IPS-20b (cell line): ENCODE results near the gene MSI2.
A peak's percentile ranks its signal among the peaks of the same experiment; 100 is the strongest.

Source experiments
- H3K27ac ChIP-seq: one replicate; pipeline ENCODE4 v1.5.1; 2013; ENCODE audit warnings: low read length
- H3K27me3 ChIP-seq: 2 replicates; pipeline ENCODE4 v1.6.1; 2013; ENCODE audit warnings: mild to moderate bottlenecking, low read length, inconsistent platforms; ENCODE audit not compliant: insufficient read depth
- H3K36me3 ChIP-seq: 2 replicates; pipeline ENCODE4 v1.6.1; 2013; ENCODE audit warnings: low read depth, mild to moderate bottlenecking, inconsistent platforms, low read length, moderate library complexity; ENCODE audit not compliant: insufficient read depth
- H3K4me1 ChIP-seq: 2 replicates; pipeline ENCODE4 v1.6.1; 2013; ENCODE audit warnings: mild to moderate bottlenecking, control low read depth, inconsistent platforms, low read length, moderate library complexity; ENCODE audit not compliant: insufficient read depth
- H3K4me3 ChIP-seq: 2 replicates; pipeline ENCODE4 v1.5.1; 2013; ENCODE audit warnings: mild to moderate bottlenecking, low read length, inconsistent platforms
- H3K9ac ChIP-seq: 2 replicates; pipeline ENCODE4 v1.6.1; 2013; ENCODE audit warnings: low read depth, mild to moderate bottlenecking, inconsistent platforms, low read length, moderate library complexity
- H3K9me3 ChIP-seq: 2 replicates; pipeline ENCODE4 v1.6.1; 2013; ENCODE audit warnings: mild to moderate bottlenecking, low read depth, low read length, inconsistent platforms; ENCODE audit not compliant: insufficient read depth

Gene MSI2

DNA sequence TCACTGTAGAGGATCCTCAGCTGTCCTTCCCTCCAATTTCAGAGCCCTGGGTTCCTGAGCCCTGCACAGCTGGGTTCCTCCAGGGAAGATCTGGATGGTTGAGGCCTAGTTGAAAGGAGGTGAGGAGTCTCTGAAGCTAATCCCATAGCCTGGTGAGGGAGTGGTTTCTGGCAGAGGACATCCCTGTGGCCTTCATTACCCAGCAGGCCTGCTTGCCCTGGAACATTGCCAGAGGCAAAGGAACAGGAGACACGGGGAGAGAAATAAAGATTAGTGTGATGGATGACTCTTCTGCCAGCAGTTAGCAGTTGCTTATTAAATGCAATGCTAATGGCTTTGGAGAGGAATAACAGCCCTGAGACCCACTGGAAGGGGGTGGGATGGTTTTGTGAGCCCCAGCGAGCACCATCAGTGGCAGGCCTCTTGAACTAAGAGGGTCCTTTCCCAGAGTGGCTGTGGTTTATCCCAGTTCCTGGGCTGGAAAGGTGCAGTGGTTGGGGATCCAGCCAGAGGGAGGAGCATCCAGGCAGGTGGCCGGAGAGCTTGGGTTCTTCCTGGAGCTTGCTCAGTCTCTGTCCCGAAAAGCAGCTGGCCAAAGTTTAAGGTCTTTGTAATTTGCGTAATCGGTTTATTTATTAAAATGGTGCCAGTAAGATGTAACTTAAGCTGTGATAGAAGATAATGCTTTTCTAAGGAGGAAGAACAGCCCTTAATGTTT is 279.1 kb downstream of the MSI2 start:
- no peak overlapping the region for H3K27ac ChIP-seq
- no peaks in the 10 kb centered on the region for H3K9me3 ChIP-seq
- H3K4me1 ChIP-seq, result peaks cover 11% of the 10 kb centered on the region; the same call in 1 of the 2 replicates
- H3K27me3 ChIP-seq, result no peaks in the 10 kb centered on the region
- no peak overlapping the region for H3K9ac ChIP-seq
- no peaks in the 10 kb centered on the region; the same call in 1 of the 2 replicates for H3K36me3 ChIP-seq
- no peak overlapping the region for H3K4me3 ChIP-seq

DNA sequence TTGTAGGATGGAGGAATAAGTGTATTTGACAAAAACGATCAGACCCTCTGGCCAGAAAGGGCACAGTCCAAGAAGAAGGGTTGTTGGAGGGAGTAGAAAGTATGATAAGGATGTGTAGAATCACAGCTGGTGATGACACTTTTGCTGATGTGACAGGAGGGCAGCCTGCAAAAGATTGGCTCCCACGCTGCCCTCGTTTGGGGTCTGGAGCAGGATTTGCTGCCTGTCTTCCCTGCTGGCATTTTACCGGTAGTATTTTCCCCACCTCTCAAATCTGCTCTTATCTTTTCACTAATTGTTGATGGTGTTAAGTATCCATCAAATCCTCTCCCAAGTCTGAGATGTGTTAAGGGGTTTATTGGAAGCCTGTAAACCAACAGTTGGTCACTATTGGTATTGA is 280.0 kb downstream of the MSI2 start:
- no peak overlapping the region for H3K27ac ChIP-seq
- no peaks in the 10 kb centered on the region for H3K9me3 ChIP-seq
- no peaks in the 10 kb centered on the region for H3K27me3 ChIP-seq
- H3K36me3 ChIP-seq, result no peaks in the 10 kb centered on the region; the same call in 1 of the 2 replicates
- H3K4me3 ChIP-seq, result no peak overlapping the region
- no peak overlapping the region for H3K9ac ChIP-seq
- peaks cover 10% of the 10 kb centered on the region; the same call in 1 of the 2 replicates for H3K4me1 ChIP-seq

DNA sequence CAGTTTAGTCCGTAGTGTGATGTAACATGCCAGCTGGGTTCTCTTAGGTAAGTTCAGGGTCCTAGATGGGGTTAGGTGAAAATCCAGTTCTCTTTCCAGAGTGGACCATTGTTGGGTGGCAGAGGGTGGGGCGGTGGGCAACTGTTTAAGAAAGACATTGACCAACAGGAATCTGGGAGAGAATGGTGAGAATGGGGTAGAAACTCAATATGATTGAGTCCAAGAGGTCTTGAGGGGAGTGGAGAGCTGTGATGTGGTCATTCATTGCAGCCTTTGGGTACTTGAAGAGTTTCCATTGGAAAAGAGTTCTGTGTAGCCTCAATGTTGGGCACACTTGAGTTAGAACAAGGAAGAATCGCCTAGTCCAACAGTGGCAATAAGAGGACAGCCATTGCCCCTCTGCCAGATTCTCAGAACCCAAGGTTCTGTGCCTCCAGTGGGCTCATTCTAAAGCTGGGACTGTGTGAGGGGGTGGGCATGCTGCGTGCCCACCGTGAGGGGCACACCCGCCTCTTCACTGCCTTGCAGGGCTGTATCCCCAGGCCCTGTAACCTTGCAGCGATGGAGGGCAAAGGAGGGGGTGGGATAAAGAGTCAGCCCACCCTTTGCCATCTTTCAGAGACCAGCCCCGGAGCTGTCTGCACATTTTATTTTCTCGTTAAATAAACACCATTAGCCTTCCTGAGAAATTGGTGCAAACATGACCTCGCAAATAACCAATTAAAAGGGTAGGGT is 280.6 kb downstream of the MSI2 start:
- H3K9ac ChIP-seq, result peak overlapping the region; percentile 7; the same call in 1 of the 2 replicates
- no peak overlapping the region for H3K4me3 ChIP-seq
- no peak overlapping the region for H3K27ac ChIP-seq
- no peaks in the 10 kb centered on the region for H3K27me3 ChIP-seq
- no peaks in the 10 kb centered on the region for H3K9me3 ChIP-seq
- no peaks in the 10 kb centered on the region; the same call in 1 of the 2 replicates for H3K36me3 ChIP-seq
- H3K4me1 ChIP-seq, result peaks cover 10% of the 10 kb centered on the region; the same call in 1 of the 2 replicates

GRCh38 chr17:57537524-57538410 is 281.4 kb downstream of the MSI2 start:
- Histone ChIP-seq H3K27me3 (no peaks in the 10 kb centered on the region), H3K27ac (no peak overlapping the region), H3K9me3 (no peaks in the 10 kb centered on the region), H3K36me3 (no peaks in the 10 kb centered on the region; the same call in 1 of the 2 replicates), H3K9ac (peak overlapping the region; percentile 7; the same call in 1 of the 2 replicates), H3K4me3 (no peak overlapping the region), H3K4me1 (peaks cover 10% of the 10 kb centered on the region; the same call in 1 of the 2 replicates)

GRCh38 chr17:57538736-57539456 is 282.6 kb downstream of the MSI2 start:
- no peak overlapping the region for H3K4me3 ChIP-seq
- H3K27ac ChIP-seq, result no peak overlapping the region
- no peaks in the 10 kb centered on the region for H3K9me3 ChIP-seq
- no peak overlapping the region for H3K9ac ChIP-seq
- H3K27me3 ChIP-seq, result no peaks in the 10 kb centered on the region
- peaks cover 10% of the 10 kb centered on the region; the same call in 1 of the 2 replicates for H3K4me1 ChIP-seq
- no peaks in the 10 kb centered on the region for H3K36me3 ChIP-seq

DNA sequence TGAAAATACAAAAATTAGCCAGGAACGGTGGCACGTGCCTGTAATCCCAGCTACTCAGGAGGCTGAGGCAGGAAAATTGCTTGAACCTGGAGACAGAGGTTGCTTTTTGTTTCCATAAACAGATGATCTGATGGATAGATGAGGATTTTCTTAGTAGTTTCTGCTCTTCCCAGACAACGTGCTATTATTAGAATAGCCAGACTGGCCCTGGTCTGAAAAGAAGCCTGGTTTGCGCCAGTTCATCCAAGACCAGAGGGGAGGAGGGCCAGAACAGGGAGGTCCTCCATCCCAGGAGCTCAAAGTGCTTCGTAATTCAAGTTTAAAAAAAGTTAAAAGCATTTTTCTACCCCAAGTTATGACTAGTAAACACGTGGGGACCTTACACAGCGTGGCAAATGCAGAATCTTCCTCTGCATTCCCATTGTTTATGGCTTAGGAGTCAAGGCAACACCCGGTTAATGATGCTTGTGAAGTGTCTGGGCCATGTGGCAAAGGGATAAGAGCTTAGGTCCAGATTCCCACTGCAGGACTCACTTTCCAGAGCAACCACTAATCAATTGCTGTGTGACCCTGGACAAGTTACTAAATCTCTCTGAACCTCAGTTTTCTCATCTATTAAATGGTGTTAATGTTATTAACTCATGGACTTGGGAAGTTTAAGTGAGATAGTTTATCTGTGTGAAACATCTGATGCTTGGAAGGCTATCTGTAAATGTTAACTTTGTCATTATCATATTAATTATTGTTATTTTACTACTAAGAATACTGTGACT is 283.4 kb downstream of the MSI2 start:
- Histone ChIP-seq H3K36me3 (no peaks in the 10 kb centered on the region), H3K9ac (no peak overlapping the region), H3K4me1 (peaks cover 18% of the 10 kb centered on the region; the same call in 1 of the 2 replicates), H3K4me3 (no peak overlapping the region), H3K9me3 (no peaks in the 10 kb centered on the region), H3K27ac (no peak overlapping the region), H3K27me3 (no peaks in the 10 kb centered on the region)

- H3K4me3 ChIP-seq, result no peak overlapping the region
- H3K27ac ChIP-seq, result no peak overlapping the region
- no peak overlapping the region for H3K9ac ChIP-seq
- no peaks in the 10 kb centered on the region for H3K9me3 ChIP-seq
- H3K27me3 ChIP-seq, result no peaks in the 10 kb centered on the region
- H3K36me3 ChIP-seq, result no peaks in the 10 kb centered on the region
- H3K4me1 ChIP-seq, result peaks cover 25% of the 10 kb centered on the region; the same call in 1 of the 2 replicates
Observed at GRCh38 chr17:57540596-57540995, 284.3 kb downstream of the MSI2 start.

DNA sequence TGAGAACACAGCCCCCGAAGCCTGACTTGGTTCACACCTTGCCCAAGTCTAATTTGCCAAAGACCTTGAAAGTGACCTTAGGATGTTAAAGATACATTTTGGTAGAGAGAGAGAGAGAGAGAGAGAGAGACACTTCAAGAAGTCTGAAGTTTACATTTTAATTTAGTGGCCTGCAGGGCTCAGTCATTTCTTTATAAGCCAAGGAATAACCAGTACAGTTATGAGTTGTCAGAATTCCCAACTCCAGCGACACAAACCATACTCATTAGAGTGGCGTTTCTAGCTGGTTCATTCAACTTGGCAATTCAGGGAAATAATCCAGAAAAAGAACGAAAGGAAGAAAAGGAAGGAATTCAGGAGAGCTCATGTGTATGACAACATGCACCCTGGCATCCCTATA is 284.7 kb downstream of the MSI2 start:
- Histone ChIP-seq H3K4me3 (no peak overlapping the region), H3K36me3 (no peaks in the 10 kb centered on the region), H3K4me1 (peaks cover 27% of the 10 kb centered on the region; the same call in 1 of the 2 replicates), H3K27ac (no peak overlapping the region), H3K9me3 (no peaks in the 10 kb centered on the region), H3K27me3 (no peaks in the 10 kb centered on the region), H3K9ac (no peak overlapping the region)

DNA sequence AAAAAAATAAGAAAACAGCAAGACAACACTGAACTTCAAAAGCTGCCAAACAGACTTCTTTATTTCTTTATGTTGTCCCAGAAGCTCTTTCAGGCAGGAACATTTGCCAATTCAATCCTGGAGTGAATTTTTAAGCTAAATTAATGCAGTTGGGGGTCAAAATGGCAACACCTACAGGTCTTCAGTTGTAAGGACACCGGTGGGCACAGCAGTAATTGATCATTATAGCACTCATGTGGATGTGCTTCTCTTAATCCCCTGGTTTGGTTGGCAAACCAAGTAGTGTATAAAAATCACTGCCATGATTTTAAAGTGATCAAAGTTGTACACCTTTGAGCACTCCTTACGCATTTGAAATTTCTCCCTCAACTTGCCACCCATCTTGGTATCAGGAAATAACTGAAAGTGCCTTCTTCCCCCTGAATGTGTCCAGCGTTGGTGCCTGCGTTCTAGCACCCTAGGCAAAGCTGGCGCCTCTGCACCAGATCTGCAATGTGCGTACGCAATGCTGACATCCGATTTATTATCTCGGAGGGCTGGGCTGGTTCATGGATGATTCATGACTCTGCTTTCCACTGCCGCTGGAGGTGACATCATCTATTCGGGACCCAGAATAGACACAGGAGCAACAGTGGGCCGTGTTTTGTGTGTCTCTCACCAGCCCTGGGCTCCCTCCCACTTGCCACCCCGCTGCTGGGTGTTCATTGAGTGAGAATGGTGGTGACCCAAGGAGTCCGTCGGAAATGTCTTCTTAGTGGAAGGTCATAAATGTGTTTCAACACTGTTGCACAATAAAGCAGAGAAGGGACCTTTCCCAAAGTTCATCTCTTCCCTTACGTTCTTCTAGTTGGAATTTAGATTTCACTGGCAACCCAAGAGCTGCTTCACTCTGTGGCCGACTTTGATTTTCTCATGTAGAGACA is 285.4 kb downstream of the MSI2 start:
- H3K9me3 ChIP-seq, result no peaks in the 10 kb centered on the region
- H3K4me1 ChIP-seq, result peaks cover 27% of the 10 kb centered on the region; the same call in 1 of the 2 replicates
- H3K27me3 ChIP-seq, result no peaks in the 10 kb centered on the region
- H3K9ac ChIP-seq, result no peak overlapping the region
- no peaks in the 10 kb centered on the region for H3K36me3 ChIP-seq
- no peak overlapping the region for H3K4me3 ChIP-seq
- H3K27ac ChIP-seq, result no peak overlapping the region

DNA sequence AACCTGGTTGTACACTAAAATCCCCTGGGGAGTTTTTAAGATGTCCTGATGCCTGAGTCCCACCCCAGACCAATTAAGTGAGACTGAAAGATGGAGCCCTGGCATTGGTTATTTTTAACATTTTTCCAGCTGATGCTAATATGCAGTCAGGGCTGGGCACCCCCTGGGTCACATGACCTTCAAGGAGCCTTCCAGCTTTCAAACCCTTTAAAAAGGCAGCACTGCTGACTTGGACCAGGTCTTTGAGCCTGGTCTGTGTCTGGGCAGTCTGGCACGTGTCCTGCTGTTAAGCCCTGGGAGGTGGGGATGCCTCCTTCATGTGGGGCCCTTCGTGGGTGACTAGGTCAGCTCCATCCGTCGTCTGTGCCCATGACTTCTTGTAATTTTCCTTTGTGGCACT is 286.2 kb downstream of the MSI2 start:
- Histone ChIP-seq H3K9me3 (no peaks in the 10 kb centered on the region), H3K4me3 (no peak overlapping the region), H3K27ac (no peak overlapping the region), H3K9ac (no peak overlapping the region), H3K36me3 (no peaks in the 10 kb centered on the region), H3K4me1 (peaks cover 22% of the 10 kb centered on the region; the same call in 1 of the 2 replicates), H3K27me3 (no peaks in the 10 kb centered on the region)
